Stimulated activated CD4-positive, alpha-beta T cell treated with anti-CD3 and anti-CD28 coated beads, Interleukin-4, amount 100 ng/mL, for 1 hour (primary cell): ENCODE measurements around the gene ABCF1.
A peak's percentile ranks its signal among the peaks of the same experiment; 100 is the strongest.

Source experiments
- DNase-seq: peaks from one replicate; pipeline ENCODE4 v3.0.0-alpha.2; 2020

ABCF1 gene

GRCh38 chr6:30603961-30604360 is 32.7 kb downstream of the ABCF1 start:
- DNase-seq, result no peak

- DNase-seq, result no peak
Observed at GRCh38 chr6:30610065-30610464, 38.8 kb downstream of the ABCF1 start.

GRCh38 chr6:30611150-30611855 is 40.1 kb downstream of the ABCF1 start:
- DNase-seq, result no peak

GRCh38 chr6:30611856-30612194 is 40.6 kb downstream of the ABCF1 start:
- DNase-seq, result no peak

GRCh38 chr6:30612213-30612612 is 41.0 kb downstream of the ABCF1 start:
- DNase-seq, result no peak

- no peak for DNase-seq
Observed at GRCh38 chr6:30612687-30613248, 41.5 kb downstream of the ABCF1 start.

- DNase-seq, result no peak
Observed at GRCh38 chr6:30613251-30614043, 42.2 kb downstream of the ABCF1 start.

GRCh38 chr6:30614044-30614842 is 43.0 kb downstream of the ABCF1 start:
- no peak for DNase-seq

- DNase-seq, result peak; percentile 69
Observed at GRCh38 chr6:30614843-30615218, 43.6 kb downstream of the ABCF1 start.

- DNase-seq, result peak; percentile 23
Observed at GRCh38 chr6:30615219-30615957, 44.1 kb downstream of the ABCF1 start.

- peak; percentile 18 for DNase-seq
Observed at GRCh38 chr6:30615958-30616810, 44.9 kb downstream of the ABCF1 start.

GRCh38 chr6:30616811-30617564 is 45.7 kb downstream of the ABCF1 start, which contains the start of gene PPP1R10:
Gene PPP1R10, minus strand, starts transcription at chr6:30617243. Its CDS starts 7,299 bp downstream, at chr6:30609944.
- peak; percentile 92 for DNase-seq

- peak; percentile 96 for DNase-seq
Observed at GRCh38 chr6:30617565-30618269, 46.5 kb downstream of the ABCF1 start, which contains the start of gene MRPS18B. Gene MRPS18B, plus strand, starts transcription at chr6:30617840. Its CDS starts 26 bp downstream, at chr6:30617866.

- no peak for DNase-seq
Observed at GRCh38 chr6:30618270-30618797, 47.1 kb downstream of the ABCF1 start.

GRCh38 chr6:30619561-30619960 is 48.3 kb downstream of the ABCF1 start:
- no peak for DNase-seq

GRCh38 chr6:30625511-30625910 is 54.3 kb downstream of the ABCF1 start:
- no peak for DNase-seq

GRCh38 chr6:30626484-30627366 is 55.5 kb downstream of the ABCF1 start, which contains the start of gene ATAT1:
Gene ATAT1, plus strand, starts transcription at chr6:30626874.
- DNase-seq, result peak; percentile 89

GRCh38 chr6:30635834-30636233 is 64.6 kb downstream of the ABCF1 start:
- no peak for DNase-seq
